ENCODE measurements around the gene ZNF740. TPM values are rescaled to one million over a fixed set of nuclear protein-coding genes. Genes with fewer than 3 reads are reported as not detected.
A peak's percentile ranks its signal among the peaks of the same experiment; 100 is the strongest.

Gene ZNF740
- total RNA-seq, 1 experiment from 2014 or later: 41.2 TPM

DNA sequence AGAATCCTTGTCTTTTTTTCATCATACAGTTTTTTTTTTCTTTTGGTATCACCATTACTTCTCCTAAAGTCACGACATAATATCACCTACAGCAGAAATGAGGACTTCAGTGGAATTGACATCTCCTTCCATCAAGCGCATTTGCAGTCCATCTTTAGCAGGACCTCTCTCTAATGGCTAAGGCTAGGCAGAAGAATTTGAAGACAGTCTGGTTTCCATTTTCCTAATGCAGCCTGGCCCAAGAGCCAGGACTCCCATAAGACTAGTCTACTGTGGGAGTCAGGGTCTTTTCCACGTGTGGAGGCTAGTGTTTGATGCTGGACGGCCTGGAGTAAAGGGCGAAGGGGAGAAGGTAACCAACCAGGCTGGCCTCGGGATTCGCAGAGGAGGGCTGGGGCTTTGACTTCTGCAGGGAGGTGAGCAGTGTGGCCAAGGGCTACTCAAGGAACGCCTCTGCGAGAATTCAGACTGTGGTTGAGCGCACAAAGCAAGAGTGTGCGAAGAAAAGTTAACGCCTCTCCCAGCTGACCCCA, 769 bp upstream of the ZNF740 start:
- H3K27me3 Mint-ChIP-seq (ENCODE audit: low read depth): peaks cover 63% of the 10 kb centered on the region
- no peak for DNase-seq

More for the DNA sequence above, 769 bp upstream of the ZNF740 start:
- H3K27me3 ChIP-seq (ENCODE audit: insufficient read depth, low read length): peaks cover 5% of the 10 kb centered on the region; the same call in 1 of the 2 replicates
- no peak overlapping the region for H2AK5ac ChIP-seq (ENCODE audit: insufficient read length, low read length)
- H2BK120ac ChIP-seq (ENCODE audit: low read depth, low read length, poor library complexity, severe bottlenecking): no peak overlapping the region
- no peak overlapping the region for H3K27ac ChIP-seq (ENCODE audit: insufficient read length, low read depth, low read length)
- H3K79me2 ChIP-seq (ENCODE audit: insufficient read depth, low read length): no peaks in the 10 kb centered on the region
- peak overlapping the region; percentile 87 to 91 for H3K4me3 Mint-ChIP-seq
- no peak overlapping the region for H3K56ac ChIP-seq (ENCODE audit: insufficient read length, low read depth, low read length)
- WGBS (ENCODE audit: extremely low coverage, insufficient read length, low lambda C conversion rate): no CpG with 5 or more reads among the region's 12 CpGs
- no peaks in the 10 kb centered on the region for H3K9me3 ChIP-seq (ENCODE audit: control insufficient read depth, low read depth, low read length)
- no peak overlapping the region for H2BK20ac ChIP-seq (ENCODE audit: low read depth, low read length, poor library complexity, severe bottlenecking)
- H3K4me1 ChIP-seq (ENCODE audit: insufficient read depth, low read length): peaks cover 3% of the 10 kb centered on the region; the same call in 1 of the 2 replicates
- H2AFZ ChIP-seq (ENCODE audit: low read length): peak overlapping the region; percentile 68
- H4K5ac ChIP-seq (ENCODE audit: insufficient read length, low read depth, low read length): no peak overlapping the region
- no peak overlapping the region for H3K4ac ChIP-seq (ENCODE audit: low read depth, low read length)
- H2BK12ac ChIP-seq (ENCODE audit: insufficient read length, low read depth, low read length): no peak overlapping the region
- H3K27ac Mint-ChIP-seq: peak overlapping the region; percentile 81 to 95 (median 93)
- H3K14ac ChIP-seq (ENCODE audit: insufficient read depth, low read length): 0 out of 2 replicates have a peak overlapping the region, but pooled peaks have one; percentile 38
- peak overlapping the region; percentile 55 for H3K9ac ChIP-seq (ENCODE audit: extremely low read depth, insufficient read length, low read length)
- no peaks in the 10 kb centered on the region; a peak in 1 of 5 replicates for H3K9me3 Mint-ChIP-seq
- peaks cover 13% of the 10 kb centered on the region for H3K23me2 ChIP-seq (ENCODE audit: insufficient read length, low read depth, low read length, poor library complexity, severe bottlenecking)
- H3K36me3 Mint-ChIP-seq (ENCODE audit: insufficient read depth in 1 of 3, low read depth in 3 of 3): peaks cover 16 to 29% (median 26%) of the 10 kb centered on the region in 3 experiments; a peak in 6 of 7 replicates
- H3K4me2 ChIP-seq (ENCODE audit: insufficient read depth, insufficient read length, low read length): peak overlapping the region; percentile 95
- H4K20me1 ChIP-seq (ENCODE audit: control insufficient read depth, insufficient read depth, insufficient read length): peaks cover 2% of the 10 kb centered on the region
- no peaks in the 10 kb centered on the region for H3K79me1 ChIP-seq (ENCODE audit: insufficient read depth, low read depth, low read length, poor library complexity, severe bottlenecking)
- no peak overlapping the region for H2BK15ac ChIP-seq (ENCODE audit: low read depth, low read length)
- H3K23ac ChIP-seq (ENCODE audit: insufficient read length, low read depth, low read length): no peak overlapping the region
- H3K18ac ChIP-seq (ENCODE audit: insufficient read length, low read depth, low read length): peak overlapping the region; percentile 22
- no peak overlapping the region for H2BK5ac ChIP-seq (ENCODE audit: insufficient read length, low read length)
- no peak overlapping the region for H3T11ph ChIP-seq (ENCODE audit: low read length)
- H4K91ac ChIP-seq (ENCODE audit: insufficient read length, low read depth, low read length): no peak overlapping the region
- H4K8ac ChIP-seq (replicated peaks; ENCODE audit: insufficient read length, low read depth, low read length): no peak overlapping the region
- H3K4me1 Mint-ChIP-seq: peaks cover 25 to 29% of the 10 kb centered on the region in 2 experiments
- TF ChIP-seq, protein P1, sequence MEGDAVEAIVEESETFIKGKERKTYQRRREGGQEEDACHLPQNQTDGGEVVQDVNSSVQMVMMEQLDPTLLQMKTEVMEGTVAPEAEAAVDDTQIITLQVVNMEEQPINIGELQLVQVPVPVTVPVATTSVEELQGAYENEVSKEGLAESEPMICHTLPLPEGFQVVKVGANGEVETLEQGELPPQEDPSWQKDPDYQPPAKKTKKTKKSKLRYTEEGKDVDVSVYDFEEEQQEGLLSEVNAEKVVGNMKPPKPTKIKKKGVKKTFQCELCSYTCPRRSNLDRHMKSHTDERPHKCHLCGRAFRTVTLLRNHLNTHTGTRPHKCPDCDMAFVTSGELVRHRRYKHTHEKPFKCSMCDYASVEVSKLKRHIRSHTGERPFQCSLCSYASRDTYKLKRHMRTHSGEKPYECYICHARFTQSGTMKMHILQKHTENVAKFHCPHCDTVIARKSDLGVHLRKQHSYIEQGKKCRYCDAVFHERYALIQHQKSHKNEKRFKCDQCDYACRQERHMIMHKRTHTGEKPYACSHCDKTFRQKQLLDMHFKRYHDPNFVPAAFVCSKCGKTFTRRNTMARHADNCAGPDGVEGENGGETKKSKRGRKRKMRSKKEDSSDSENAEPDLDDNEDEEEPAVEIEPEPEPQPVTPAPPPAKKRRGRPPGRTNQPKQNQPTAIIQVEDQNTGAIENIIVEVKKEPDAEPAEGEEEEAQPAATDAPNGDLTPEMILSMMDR (conservative IDR thresholded peaks at IDR 0.05): no peak
